ENCODE data around the gene TMEM132A. TPM values are rescaled to one million over a fixed set of nuclear protein-coding genes. Genes with fewer than 3 reads are reported as not detected.

The TMEM132A gene
- total RNA-seq, 1 experiment from 2014 or later, result 154 TPM

DNA sequence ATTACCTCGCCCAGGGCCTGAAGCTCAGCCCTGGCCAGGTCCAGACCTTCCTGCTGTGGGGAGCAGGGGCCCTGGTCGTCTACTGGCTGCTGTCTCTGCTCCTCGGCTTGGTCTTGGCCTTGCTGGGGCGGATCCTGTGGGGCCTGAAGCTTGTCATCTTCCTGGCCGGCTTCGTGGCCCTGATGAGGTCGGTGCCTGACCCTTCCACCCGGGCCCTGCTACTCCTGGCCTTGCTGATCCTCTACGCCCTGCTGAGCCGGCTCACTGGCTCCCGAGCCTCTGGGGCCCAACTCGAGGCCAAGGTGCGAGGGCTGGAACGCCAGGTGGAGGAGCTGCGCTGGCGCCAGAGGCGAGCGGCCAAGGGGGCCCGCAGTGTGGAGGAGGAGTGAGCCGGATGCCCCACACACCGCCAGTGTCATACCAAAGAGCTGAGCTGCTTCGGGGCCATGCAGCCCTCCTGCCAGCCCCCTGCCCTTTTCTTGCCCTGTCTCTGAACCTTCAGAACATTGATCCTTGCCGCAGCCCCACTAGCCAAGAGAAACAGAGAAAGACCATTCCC, 2.4 kb upstream of the TMEM132A start:
- ChIA-PET CTCF (no interaction called here), POLR2A (no interaction called here)
- Histone ChIP-seq H3K36me3 (ENCODE audit: control insufficient read depth, insufficient read depth, low read length) (no peaks in the 10 kb centered on the region; the same call in 1 of the 2 replicates), H3K27ac (ENCODE audit: low read length) (no peak overlapping the region), H3K9me3 (ENCODE audit: control insufficient read depth, insufficient read depth, low read depth, low read length) (no peaks in the 10 kb centered on the region), H3K27me3 (ENCODE audit: control insufficient read depth, insufficient read depth, low read length) (no peaks in the 10 kb centered on the region), H3K4me3 (ENCODE audit: low read depth in 2 of 2, low read length in 2 of 2) (no peak overlapping the region), H3K4me1 (ENCODE audit: control insufficient read depth, insufficient read depth, low read length) (peaks cover 18% of the 10 kb centered on the region)
- no TSS peak for BruUV-seq (replicated peaks)
- intact Hi-C loops (cut with micrococcal nuclease; ENCODE audit: unreplicated experiment) (no loop called here), in situ Hi-C loops (cut with HindIII; ENCODE audit: low pct_unique_long_range_greater_than_20kb, low sequenced_read_pairs) (no loop called here)
- TF ChIP-seq TCF7L2 (IDR thresholded peaks at IDR 0.05; ENCODE audit: low read depth, low read length) (no peak), POLR2AphosphoS5 (IDR thresholded peaks at IDR 0.05; ENCODE audit: low read depth, low read length) (no peak), SIN3A (IDR thresholded peaks at IDR 0.05; ENCODE audit: borderline replicate concordance, insufficient read depth, low read depth, low read length) (no peak)
- TF ChIP-seq, protein P1, sequence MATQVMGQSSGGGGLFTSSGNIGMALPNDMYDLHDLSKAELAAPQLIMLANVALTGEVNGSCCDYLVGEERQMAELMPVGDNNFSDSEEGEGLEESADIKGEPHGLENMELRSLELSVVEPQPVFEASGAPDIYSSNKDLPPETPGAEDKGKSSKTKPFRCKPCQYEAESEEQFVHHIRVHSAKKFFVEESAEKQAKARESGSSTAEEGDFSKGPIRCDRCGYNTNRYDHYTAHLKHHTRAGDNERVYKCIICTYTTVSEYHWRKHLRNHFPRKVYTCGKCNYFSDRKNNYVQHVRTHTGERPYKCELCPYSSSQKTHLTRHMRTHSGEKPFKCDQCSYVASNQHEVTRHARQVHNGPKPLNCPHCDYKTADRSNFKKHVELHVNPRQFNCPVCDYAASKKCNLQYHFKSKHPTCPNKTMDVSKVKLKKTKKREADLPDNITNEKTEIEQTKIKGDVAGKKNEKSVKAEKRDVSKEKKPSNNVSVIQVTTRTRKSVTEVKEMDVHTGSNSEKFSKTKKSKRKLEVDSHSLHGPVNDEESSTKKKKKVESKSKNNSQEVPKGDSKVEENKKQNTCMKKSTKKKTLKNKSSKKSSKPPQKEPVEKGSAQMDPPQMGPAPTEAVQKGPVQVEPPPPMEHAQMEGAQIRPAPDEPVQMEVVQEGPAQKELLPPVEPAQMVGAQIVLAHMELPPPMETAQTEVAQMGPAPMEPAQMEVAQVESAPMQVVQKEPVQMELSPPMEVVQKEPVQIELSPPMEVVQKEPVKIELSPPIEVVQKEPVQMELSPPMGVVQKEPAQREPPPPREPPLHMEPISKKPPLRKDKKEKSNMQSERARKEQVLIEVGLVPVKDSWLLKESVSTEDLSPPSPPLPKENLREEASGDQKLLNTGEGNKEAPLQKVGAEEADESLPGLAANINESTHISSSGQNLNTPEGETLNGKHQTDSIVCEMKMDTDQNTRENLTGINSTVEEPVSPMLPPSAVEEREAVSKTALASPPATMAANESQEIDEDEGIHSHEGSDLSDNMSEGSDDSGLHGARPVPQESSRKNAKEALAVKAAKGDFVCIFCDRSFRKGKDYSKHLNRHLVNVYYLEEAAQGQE (IDR thresholded peaks at IDR 0.05; ENCODE audit: insufficient read depth in 1 of 2, low read depth in 2 of 2, low read length in 1 of 2), result no peak
- TF ChIP-seq, protein P2, sequence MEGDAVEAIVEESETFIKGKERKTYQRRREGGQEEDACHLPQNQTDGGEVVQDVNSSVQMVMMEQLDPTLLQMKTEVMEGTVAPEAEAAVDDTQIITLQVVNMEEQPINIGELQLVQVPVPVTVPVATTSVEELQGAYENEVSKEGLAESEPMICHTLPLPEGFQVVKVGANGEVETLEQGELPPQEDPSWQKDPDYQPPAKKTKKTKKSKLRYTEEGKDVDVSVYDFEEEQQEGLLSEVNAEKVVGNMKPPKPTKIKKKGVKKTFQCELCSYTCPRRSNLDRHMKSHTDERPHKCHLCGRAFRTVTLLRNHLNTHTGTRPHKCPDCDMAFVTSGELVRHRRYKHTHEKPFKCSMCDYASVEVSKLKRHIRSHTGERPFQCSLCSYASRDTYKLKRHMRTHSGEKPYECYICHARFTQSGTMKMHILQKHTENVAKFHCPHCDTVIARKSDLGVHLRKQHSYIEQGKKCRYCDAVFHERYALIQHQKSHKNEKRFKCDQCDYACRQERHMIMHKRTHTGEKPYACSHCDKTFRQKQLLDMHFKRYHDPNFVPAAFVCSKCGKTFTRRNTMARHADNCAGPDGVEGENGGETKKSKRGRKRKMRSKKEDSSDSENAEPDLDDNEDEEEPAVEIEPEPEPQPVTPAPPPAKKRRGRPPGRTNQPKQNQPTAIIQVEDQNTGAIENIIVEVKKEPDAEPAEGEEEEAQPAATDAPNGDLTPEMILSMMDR (IDR thresholded peaks at IDR 0.05), result no peak
- no peak for DNase-seq (ENCODE audit: low read depth, low spot score)
- no peak for ATAC-seq

DNA sequence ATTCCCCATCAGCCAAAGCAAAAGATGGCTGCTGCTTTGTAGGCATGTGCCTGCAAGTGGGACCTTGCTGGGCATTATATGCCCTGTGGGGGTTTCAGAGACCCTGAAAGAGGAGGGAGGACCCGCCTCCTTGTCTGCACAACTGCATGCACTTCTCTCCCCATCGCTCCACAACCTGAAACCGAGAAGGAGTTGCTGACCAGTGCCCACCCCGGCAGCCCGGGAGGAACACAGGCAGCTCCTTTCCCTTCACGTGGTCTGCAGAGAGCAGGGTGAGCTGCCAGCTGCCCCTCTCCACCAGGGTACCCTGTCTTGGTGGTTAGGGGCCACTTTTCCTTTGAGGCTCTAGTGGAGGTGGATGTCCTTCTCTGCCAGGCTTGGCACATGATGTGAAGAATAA, 1.4 kb upstream of the TMEM132A start:
- DNase-seq (ENCODE audit: low read depth, low spot score), result no peak
- Histone ChIP-seq H3K36me3 (ENCODE audit: control insufficient read depth, insufficient read depth, low read length) (no peaks in the 10 kb centered on the region; the same call in 1 of the 2 replicates), H3K27ac (ENCODE audit: low read length) (no peak overlapping the region), H3K27me3 (ENCODE audit: control insufficient read depth, insufficient read depth, low read length) (no peaks in the 10 kb centered on the region), H3K4me1 (ENCODE audit: control insufficient read depth, insufficient read depth, low read length) (peaks cover 18% of the 10 kb centered on the region), H3K4me3 (ENCODE audit: low read depth in 2 of 2, low read length in 2 of 2) (no peak overlapping the region), H3K9me3 (ENCODE audit: control insufficient read depth, insufficient read depth, low read depth, low read length) (no peaks in the 10 kb centered on the region)
- in situ Hi-C loops (cut with HindIII; ENCODE audit: low pct_unique_long_range_greater_than_20kb, low sequenced_read_pairs) (no loop called here), intact Hi-C loops (cut with micrococcal nuclease; ENCODE audit: unreplicated experiment) (no loop called here)
- no TSS peak for BruUV-seq (replicated peaks)
- CTCF ChIA-PET, result no interaction called here
- POLR2A ChIA-PET, result no interaction called here
- TF ChIP-seq SIN3A (IDR thresholded peaks at IDR 0.05; ENCODE audit: borderline replicate concordance, insufficient read depth, low read depth, low read length) (no peak), TCF7L2 (IDR thresholded peaks at IDR 0.05; ENCODE audit: low read depth, low read length) (no peak), POLR2AphosphoS5 (IDR thresholded peaks at IDR 0.05; ENCODE audit: low read depth, low read length) (no peak)
- TF ChIP-seq, protein P1 (IDR thresholded peaks at IDR 0.05; ENCODE audit: insufficient read depth in 1 of 2, low read depth in 2 of 2, low read length in 1 of 2), result no peak
- TF ChIP-seq, protein P2 (IDR thresholded peaks at IDR 0.05), result no peak
- no peak for ATAC-seq

Data from Panc1 (cell line).